ENCODE data around the gene ASXL2.
"Not testable (repeated sequence)": the region's sequence is repeated elsewhere in the genome, so short reads cannot be mapped to it uniquely, and the experiment has no call there.

The ASXL2 gene

DNA sequence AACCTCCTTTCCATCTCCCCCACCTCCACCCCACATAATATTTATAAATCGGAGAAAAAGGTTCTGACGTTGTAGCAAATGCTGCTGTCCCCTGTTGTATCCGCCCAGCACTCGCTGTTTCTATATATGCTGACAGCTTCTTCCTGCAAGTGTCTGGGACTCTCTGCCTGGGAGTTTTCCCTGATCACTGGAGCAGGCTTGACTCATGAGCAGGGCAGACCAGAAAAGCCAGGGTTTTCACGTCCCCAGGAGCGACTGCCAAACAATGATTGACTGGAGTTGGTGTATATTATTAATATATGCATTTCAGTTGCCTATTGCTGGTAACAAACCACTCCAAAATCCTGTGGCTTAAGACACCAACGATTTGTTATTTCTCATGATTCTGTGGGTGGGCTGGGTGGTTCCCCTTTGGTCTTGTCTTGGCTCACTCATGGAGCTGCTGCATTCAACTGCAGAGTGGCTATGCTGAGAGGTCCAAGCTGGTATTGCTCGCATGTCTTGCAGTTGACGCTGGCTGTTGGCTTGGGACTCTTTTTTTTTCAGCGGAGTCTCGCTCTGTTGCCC, 21.2 kb upstream of the ASXL2 start:
- Mint-ChIP-seq H3K9me3 (ENCODE audit: low read depth) (no peaks in the 10 kb centered on the region), H3K4me1 (ENCODE audit: low read depth) (no peaks in the 10 kb centered on the region), H3K4me3 (no peak overlapping the region), H3K27ac (no peak overlapping the region), H3K27me3 (no peaks in the 10 kb centered on the region), H3K36me3 (no peaks in the 10 kb centered on the region)

GRCh38 chr2:25897506-25897905, 19.2 kb upstream of the ASXL2 start:
- Mint-ChIP-seq H3K9me3 (ENCODE audit: low read depth) (no peaks in the 10 kb centered on the region), H3K36me3 (no peaks in the 10 kb centered on the region), H3K4me3 (no peak overlapping the region), H3K27me3 (no peaks in the 10 kb centered on the region), H3K27ac (no peak overlapping the region), H3K4me1 (ENCODE audit: low read depth) (no peaks in the 10 kb centered on the region)

DNA sequence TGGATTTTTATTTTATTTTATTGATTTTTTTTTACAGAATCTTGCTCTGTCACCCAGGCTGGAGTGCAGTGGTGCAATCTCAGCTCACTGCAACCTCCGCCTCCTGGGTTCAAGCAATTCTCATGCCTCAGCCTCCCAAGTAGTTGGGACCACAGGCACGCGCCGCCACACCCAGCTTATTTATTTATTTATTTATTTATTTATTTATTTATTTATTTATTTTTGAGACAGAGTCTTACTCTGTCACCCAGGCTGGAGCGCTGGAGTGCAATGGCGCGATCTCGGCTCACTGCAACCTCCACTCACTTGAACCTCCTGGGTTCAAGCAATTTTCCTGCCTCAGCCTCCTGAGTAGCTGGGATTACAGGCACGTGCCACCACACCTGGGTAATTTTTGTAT, 18.0 kb upstream of the ASXL2 start:
- H3K27me3 Mint-ChIP-seq; H3K27ac Mint-ChIP-seq; H3K4me1 Mint-ChIP-seq (ENCODE audit: low read depth); H3K9me3 Mint-ChIP-seq (ENCODE audit: low read depth); H3K4me3 Mint-ChIP-seq; H3K36me3 Mint-ChIP-seq: not testable (repeated sequence)

DNA sequence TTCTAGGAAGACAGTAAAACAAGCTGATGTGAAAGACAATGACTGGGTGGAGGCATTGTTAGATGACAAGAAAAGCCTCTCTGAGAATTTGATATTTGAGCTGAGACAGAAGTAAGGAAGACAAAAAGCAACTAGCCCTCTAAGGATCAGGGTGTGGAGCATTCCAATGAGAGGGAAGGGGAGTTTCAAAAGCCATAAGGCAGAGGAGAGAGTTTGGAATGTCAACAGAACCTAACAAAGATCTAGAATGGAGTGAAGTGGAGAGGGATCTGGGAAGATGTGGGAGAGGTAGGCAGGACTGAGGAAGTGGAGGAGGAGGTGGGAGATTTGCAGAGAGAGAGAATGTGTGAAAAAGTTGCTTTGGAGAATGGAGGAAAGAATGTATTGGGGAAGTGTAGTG, 17.3 kb upstream of the ASXL2 start:
- Mint-ChIP-seq H3K9me3 (ENCODE audit: low read depth) (no peaks in the 10 kb centered on the region), H3K36me3 (no peaks in the 10 kb centered on the region), H3K4me1 (ENCODE audit: low read depth) (no peaks in the 10 kb centered on the region), H3K27ac (no peak overlapping the region), H3K4me3 (no peak overlapping the region), H3K27me3 (no peaks in the 10 kb centered on the region)

- Mint-ChIP-seq H3K4me1 (ENCODE audit: low read depth) (no peaks in the 10 kb centered on the region), H3K36me3 (no peaks in the 10 kb centered on the region), H3K4me3 (no peak overlapping the region), H3K9me3 (ENCODE audit: low read depth) (no peaks in the 10 kb centered on the region), H3K27ac (no peak overlapping the region), H3K27me3 (no peaks in the 10 kb centered on the region)
Observed at GRCh38 chr2:25895018-25895417, 16.7 kb upstream of the ASXL2 start.

DNA sequence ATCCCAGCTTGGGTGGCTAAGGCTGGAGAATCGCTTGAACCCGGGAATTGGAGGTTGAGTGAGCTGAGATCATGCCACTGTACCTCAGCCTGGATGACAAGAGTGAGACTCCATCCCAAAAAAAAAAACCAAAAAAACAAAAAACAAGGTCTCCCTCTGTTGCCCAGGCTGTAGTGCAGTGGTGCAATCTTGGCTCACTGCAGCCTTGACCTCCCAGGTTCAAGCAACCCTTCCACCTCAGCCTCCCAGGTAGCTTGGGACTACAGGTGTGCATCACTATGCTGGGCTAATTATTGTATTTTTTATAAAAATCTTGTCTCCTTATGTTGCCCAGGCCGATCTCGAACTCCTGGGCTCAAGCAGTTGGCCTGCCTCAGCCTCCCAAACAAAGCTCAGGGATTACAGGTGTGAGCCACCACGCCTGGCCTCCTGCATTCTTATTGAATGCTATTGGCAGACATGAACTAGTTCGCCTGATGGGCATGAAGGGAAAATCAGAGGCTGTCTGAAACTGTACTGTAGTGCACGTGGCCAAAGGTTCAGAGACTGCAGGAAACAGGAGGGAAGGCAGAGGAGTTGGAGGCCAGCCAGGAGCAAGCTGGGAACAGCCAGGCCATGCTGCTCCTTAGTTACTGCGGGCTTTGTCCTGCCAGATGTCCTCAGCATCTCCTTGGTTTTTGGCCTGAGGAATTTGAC, 16.0 kb upstream of the ASXL2 start:
- H3K9me3 Mint-ChIP-seq (ENCODE audit: low read depth) = no peaks in the 10 kb centered on the region
- no peak overlapping the region for H3K27ac Mint-ChIP-seq
- H3K4me1 Mint-ChIP-seq (ENCODE audit: low read depth) = no peaks in the 10 kb centered on the region
- no peak overlapping the region for H3K4me3 Mint-ChIP-seq
- H3K27me3 Mint-ChIP-seq = no peaks in the 10 kb centered on the region
- no peaks in the 10 kb centered on the region for H3K36me3 Mint-ChIP-seq

DNA sequence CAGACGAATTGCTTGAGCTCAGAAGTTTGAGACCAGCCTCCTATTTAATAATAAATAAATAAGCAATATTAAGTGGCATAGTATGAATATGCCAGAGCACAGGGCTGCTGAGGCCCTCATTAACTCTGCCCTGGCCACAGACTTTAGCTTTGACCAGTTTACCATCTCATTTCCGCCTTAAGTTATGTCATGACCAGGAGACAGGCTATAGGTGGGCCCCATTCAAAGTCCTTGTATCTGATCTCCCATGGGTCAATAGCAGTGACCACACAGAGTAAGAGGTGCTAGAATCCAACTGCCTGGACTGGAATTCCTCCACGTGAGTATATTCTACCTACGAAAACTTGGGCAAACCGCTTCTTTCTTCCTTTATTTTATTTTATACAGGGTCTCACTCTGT, 13.4 kb upstream of the ASXL2 start:
- no peak overlapping the region for H3K4me3 Mint-ChIP-seq
- no peaks in the 10 kb centered on the region for H3K27me3 Mint-ChIP-seq
- no peak overlapping the region for H3K27ac Mint-ChIP-seq
- H3K4me1 Mint-ChIP-seq (ENCODE audit: low read depth) = no peaks in the 10 kb centered on the region
- no peaks in the 10 kb centered on the region for H3K36me3 Mint-ChIP-seq
- no peaks in the 10 kb centered on the region for H3K9me3 Mint-ChIP-seq (ENCODE audit: low read depth)

- Mint-ChIP-seq H3K36me3 (no peaks in the 10 kb centered on the region), H3K4me1 (ENCODE audit: low read depth) (no peaks in the 10 kb centered on the region), H3K4me3 (no peak overlapping the region), H3K9me3 (ENCODE audit: low read depth) (no peaks in the 10 kb centered on the region), H3K27me3 (peaks cover 2% of the 10 kb centered on the region), H3K27ac (no peak overlapping the region)
Observed at GRCh38 chr2:25887624-25888242, 9.4 kb upstream of the ASXL2 start.

DNA sequence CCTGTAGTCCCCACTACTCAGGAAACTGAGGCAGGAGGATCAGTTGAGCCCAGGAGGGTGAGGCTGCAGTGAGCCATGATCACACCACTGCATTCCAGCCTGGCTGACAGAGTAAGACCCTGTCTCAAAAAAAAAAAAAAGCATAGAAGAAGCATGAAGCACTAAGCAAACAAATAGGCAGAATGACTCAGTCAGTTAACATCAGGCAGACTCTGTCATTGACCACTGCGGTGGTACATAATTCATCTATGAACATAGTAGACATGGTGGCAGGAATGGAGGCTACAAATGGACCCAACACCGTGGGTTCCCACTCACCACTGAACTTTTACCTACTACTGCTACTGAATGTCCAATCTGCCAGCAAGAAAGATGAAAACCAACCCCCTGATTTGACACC, 7.6 kb upstream of the ASXL2 start:
- Mint-ChIP-seq H3K27me3 (peaks cover 2% of the 10 kb centered on the region), H3K9me3 (ENCODE audit: low read depth) (no peaks in the 10 kb centered on the region), H3K4me1 (ENCODE audit: low read depth) (no peaks in the 10 kb centered on the region), H3K36me3 (no peaks in the 10 kb centered on the region), H3K27ac (no peak overlapping the region), H3K4me3 (no peak overlapping the region)

DNA sequence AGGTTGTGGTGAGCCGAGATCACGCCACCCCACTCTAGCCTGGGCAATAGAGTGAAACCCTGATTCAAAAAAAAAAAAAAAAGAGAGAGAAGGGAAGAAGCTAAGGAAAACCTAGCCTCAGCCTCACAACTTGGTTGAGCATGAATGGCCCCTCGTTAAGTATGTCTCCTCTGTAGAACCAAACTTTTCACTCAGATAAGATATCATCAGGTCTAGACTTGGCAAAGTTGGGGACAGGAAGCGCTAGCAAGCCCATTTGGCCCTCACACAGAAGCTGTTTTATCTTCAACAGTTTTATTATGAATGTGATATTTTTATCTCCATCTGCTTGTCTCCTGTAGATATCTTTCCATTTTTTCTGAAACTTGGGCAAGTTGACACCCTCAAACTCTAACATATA, 3.5 kb upstream of the ASXL2 start:
- peaks cover 2% of the 10 kb centered on the region for H3K27me3 Mint-ChIP-seq
- no peak overlapping the region for H3K27ac Mint-ChIP-seq
- H3K36me3 Mint-ChIP-seq = peaks cover 2% of the 10 kb centered on the region
- H3K4me3 Mint-ChIP-seq = no peak overlapping the region
- H3K4me1 Mint-ChIP-seq (ENCODE audit: low read depth) = peaks cover 21% of the 10 kb centered on the region
- H3K9me3 Mint-ChIP-seq (ENCODE audit: low read depth) = no peaks in the 10 kb centered on the region

GRCh38 chr2:25879133-25879730, 945 bp upstream of the ASXL2 start:
- no peaks in the 10 kb centered on the region for H3K9me3 Mint-ChIP-seq (ENCODE audit: low read depth)
- peaks cover 2% of the 10 kb centered on the region for H3K36me3 Mint-ChIP-seq
- H3K27me3 Mint-ChIP-seq = no peaks in the 10 kb centered on the region
- H3K4me3 Mint-ChIP-seq = peak overlapping the region; percentile 97
- H3K27ac Mint-ChIP-seq = peak overlapping the region; percentile 98
- peaks cover 39% of the 10 kb centered on the region for H3K4me1 Mint-ChIP-seq (ENCODE audit: low read depth)

- H3K4me1 Mint-ChIP-seq (ENCODE audit: low read depth) = peaks cover 44% of the 10 kb centered on the region
Observed at GRCh38 chr2:25877431-25878360, 591 bp downstream of the ASXL2 start.

GRCh38 chr2:25872134-25872533, 6.2 kb downstream of the ASXL2 start:
- peak overlapping the region; percentile 50 for H3K27ac Mint-ChIP-seq
- no peaks in the 10 kb centered on the region for H3K9me3 Mint-ChIP-seq (ENCODE audit: low read depth)

More at GRCh38 chr2:25877431-25878360, 591 bp downstream of the ASXL2 start:
- Mint-ChIP-seq H3K4me3 (peak overlapping the region; percentile 97), H3K9me3 (ENCODE audit: low read depth) (no peaks in the 10 kb centered on the region), H3K27me3 (no peaks in the 10 kb centered on the region), H3K27ac (peak overlapping the region; percentile 98), H3K36me3 (peaks cover 7% of the 10 kb centered on the region)

DNA sequence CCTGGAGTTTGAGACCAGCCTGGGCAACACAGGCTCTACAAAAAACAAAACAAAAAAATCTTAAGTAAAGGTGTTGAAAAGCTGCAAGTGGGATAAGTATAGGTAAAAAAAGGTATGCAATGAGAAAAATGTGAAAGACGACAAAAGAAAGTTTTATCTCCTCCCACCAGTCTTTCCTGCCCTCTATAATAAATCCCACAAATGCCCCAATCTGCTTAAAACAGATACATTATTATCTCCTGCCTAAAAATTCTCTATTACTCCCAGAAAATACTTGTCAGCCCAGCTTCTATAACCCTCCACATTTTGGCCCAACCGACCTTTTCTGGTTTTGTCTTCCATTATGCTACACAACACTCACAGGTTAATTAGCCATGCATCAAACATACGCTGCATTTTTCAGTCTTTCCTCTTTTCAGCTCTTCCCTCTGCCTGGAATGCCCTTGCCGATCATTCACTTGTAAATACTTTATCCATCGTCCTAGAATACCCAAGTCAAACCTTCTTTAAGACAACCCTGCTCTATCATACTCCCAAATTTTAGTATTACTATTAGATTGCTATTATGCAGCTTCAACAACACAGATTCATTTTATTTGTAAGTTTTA, 10.8 kb downstream of the ASXL2 start:
- H3K4me1 Mint-ChIP-seq (ENCODE audit: low read depth) = peaks cover 19% of the 10 kb centered on the region
- no peaks in the 10 kb centered on the region for H3K9me3 Mint-ChIP-seq (ENCODE audit: low read depth)
- H3K27me3 Mint-ChIP-seq = no peaks in the 10 kb centered on the region
- no peak overlapping the region for H3K4me3 Mint-ChIP-seq
- H3K36me3 Mint-ChIP-seq = peaks cover 8% of the 10 kb centered on the region
- H3K27ac Mint-ChIP-seq = no peak overlapping the region

More at GRCh38 chr2:25872134-25872533, 6.2 kb downstream of the ASXL2 start:
- H3K4me3 Mint-ChIP-seq = no peak overlapping the region
- peaks cover 36% of the 10 kb centered on the region for H3K4me1 Mint-ChIP-seq (ENCODE audit: low read depth)
- H3K36me3 Mint-ChIP-seq = peaks cover 10% of the 10 kb centered on the region
- no peaks in the 10 kb centered on the region for H3K27me3 Mint-ChIP-seq
